Sigmoid colon (tissue), 7 donors: Measurements from ENCODE around the gene ZP2. TPM values are rescaled to one million over a fixed set of nuclear protein-coding genes. Genes with fewer than 3 reads are reported as not detected.

Source experiments
- DNase-seq: peaks from one replicate; pipeline ENCODE4 v3.0.0-alpha.2; 2019
- H3K27ac ChIP-seq, 4 donors: fragments of 200-600 bp; sonication (generic); one replicate each; pipeline ENCODE4 v1.5.1; 2016 to 2019; ENCODE audit warnings: mild to moderate bottlenecking in 1 of 4
- H3K27me3 ChIP-seq, 3 donors: fragments of 200-600 bp; sonication (generic); one replicate each; pipeline ENCODE4 v1.5.1; 2019; ENCODE audit warnings: mild to moderate bottlenecking in 1 of 3
- H3K36me3 ChIP-seq, 4 donors: fragments of 200-600 bp; sonication (generic); one replicate each; pipeline ENCODE4 v1.5.1; 2016 to 2019
- H3K4me1 ChIP-seq, 4 donors: fragments of 200-600 bp; sonication (generic); one replicate each; pipeline ENCODE4 v1.5.1; 2017 to 2019
- H3K4me3 ChIP-seq, 4 donors: fragments of 200-600 bp; sonication (generic); one replicate each; pipeline ENCODE4 v1.5.1; 2017 to 2019; ENCODE audit warnings: mild to moderate bottlenecking in 2 of 4, moderate library complexity in 1 of 4
- H3K9me3 ChIP-seq, 4 donors: fragments of 200-600 bp in 3 of 4; sonication (generic) in 3 of 4; one replicate each; pipeline versions ENCODE4 v1.5.1 to v1.6.1; 2013 to 2019
- EP300 ChIP-seq, 4 donors: sonication (generic); formaldehyde crosslinking; IDR thresholded peaks; one replicate each; pipeline ENCODE4 v1.6.1; 2017; ENCODE audit warnings: antibody characterized with exemption in 4 of 4
- POLR2A ChIP-seq, 2 donors: fragments of 450-650 bp; IDR thresholded peaks; one replicate each; pipeline ENCODE4 v1.6.1; 2016; ENCODE audit warnings: antibody characterized with exemption in 2 of 2, mild to moderate bottlenecking in 2 of 2, moderate library complexity in 2 of 2
- POLR2AphosphoS5 ChIP-seq, 4 donors: sonication (generic); formaldehyde crosslinking; IDR thresholded peaks; one replicate each; pipeline ENCODE4 v1.6.1; 2017; ENCODE audit warnings: antibody characterized with exemption in 4 of 4
- WGBS, 2 donors: extraction: QIAGEN DNeasy Blood & Tissue Kit; methylation state at CpG; one replicate each; pipeline ENCODE4 v1.1.7; 2013; 5-methylcytosine and 5-hydroxymethylcytosine counted together
- intact Hi-C: fragments of 100-400 bp; cut with DNase I; formaldehyde crosslinking; loops from one replicate; pipeline ENCODE4 v1.15.1; 2023
- polyA plus RNA-seq, 3 donors: library from polyadenylated mRNA; stranded (reverse); fragments of 200-250 nt; gene quantifications; one replicate each; pipeline ENCODE4 v1.2.3, GENCODE V29; 2013
- total RNA-seq, 4 donors: library from RNA; depleted of rRNA; stranded (reverse); fragments of >200 nt; gene quantifications; one replicate each; pipeline ENCODE4 v1.1.0, GENCODE V29; 2016
- TF ChIP-seq, protein P1 (sequence below), 4 experiments: fragments of 450-650 bp in 3 of 4; fragments of 200-600 bp in 1 of 4; IDR thresholded peaks; one replicate each; pipeline ENCODE4 v1.5.1; 2016 to 2019; ENCODE audit warnings: antibody characterized with exemption in 4 of 4, mild to moderate bottlenecking in 3 of 4, moderate library complexity in 2 of 4
- donor health status: healthy with polysubstance abuse.
- donor health status: Bipolar disorder and iron deficiency.
- donor health status: healthy.

The ZP2 gene
- total and polyA plus RNA-seq, 7 donors = 0.03 TPM; not detected in 6

DNA sequence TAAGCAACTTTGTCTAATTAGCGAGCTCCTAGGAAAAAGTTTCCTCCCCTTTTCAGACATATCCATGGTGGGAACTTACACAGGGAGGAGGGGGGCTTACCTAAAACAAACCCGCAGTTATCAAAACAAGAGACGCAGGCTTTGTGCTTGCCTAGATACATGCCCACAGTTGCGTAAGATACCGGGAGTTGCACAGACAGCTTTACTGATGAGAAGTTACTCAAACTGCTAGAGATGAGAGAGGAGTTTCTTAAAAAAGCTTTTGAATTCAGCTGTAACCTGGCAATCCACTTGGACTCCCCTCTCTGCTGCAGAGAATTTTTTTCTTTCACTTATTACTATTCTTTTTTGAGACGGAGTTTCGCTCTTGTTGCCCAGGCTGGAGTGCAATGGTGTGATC is 6.8 kb upstream of the ZP2 start:
- Histone ChIP-seq H3K4me3 (no peak overlapping the region), H3K9me3 (no peaks in the 10 kb centered on the region), H3K27me3 (peaks cover 0 to 6% (median 0%) of the 10 kb centered on the region in 3 donors), H3K4me1 (no peaks in the 10 kb centered on the region), H3K27ac (no peak overlapping the region), H3K36me3 (no peaks in the 10 kb centered on the region)
- TF ChIP-seq, protein P1, sequence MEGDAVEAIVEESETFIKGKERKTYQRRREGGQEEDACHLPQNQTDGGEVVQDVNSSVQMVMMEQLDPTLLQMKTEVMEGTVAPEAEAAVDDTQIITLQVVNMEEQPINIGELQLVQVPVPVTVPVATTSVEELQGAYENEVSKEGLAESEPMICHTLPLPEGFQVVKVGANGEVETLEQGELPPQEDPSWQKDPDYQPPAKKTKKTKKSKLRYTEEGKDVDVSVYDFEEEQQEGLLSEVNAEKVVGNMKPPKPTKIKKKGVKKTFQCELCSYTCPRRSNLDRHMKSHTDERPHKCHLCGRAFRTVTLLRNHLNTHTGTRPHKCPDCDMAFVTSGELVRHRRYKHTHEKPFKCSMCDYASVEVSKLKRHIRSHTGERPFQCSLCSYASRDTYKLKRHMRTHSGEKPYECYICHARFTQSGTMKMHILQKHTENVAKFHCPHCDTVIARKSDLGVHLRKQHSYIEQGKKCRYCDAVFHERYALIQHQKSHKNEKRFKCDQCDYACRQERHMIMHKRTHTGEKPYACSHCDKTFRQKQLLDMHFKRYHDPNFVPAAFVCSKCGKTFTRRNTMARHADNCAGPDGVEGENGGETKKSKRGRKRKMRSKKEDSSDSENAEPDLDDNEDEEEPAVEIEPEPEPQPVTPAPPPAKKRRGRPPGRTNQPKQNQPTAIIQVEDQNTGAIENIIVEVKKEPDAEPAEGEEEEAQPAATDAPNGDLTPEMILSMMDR (IDR thresholded peaks at IDR 0.05) = no peak
- no peak for TF ChIP-seq POLR2A (IDR thresholded peaks at IDR 0.05)
- no peak for TF ChIP-seq EP300 (IDR thresholded peaks at IDR 0.05)
- 73 to 84% methylated on average over 7 of the region's 7 CpGs for WGBS, 2 donors
- no peak for DNase-seq
- intact Hi-C loops = no loop called here

GRCh38 chr16:21217121-21217520 is 5.7 kb upstream of the ZP2 start:
- WGBS, 2 donors = 79 to 93% methylated on average over 2 of the region's 2 CpGs
- H3K4me1 ChIP-seq = no peaks in the 10 kb centered on the region
- H3K36me3 ChIP-seq = no peaks in the 10 kb centered on the region
- no peak overlapping the region for H3K27ac ChIP-seq
- intact Hi-C loops = no loop called here
- no peaks in the 10 kb centered on the region for H3K9me3 ChIP-seq
- H3K4me3 ChIP-seq = no peak overlapping the region
- TF ChIP-seq EP300 (IDR thresholded peaks at IDR 0.05) (no peak), POLR2AphosphoS5 (IDR thresholded peaks at IDR 0.05) (no peak), POLR2A (IDR thresholded peaks at IDR 0.05) (no peak)
- TF ChIP-seq, protein P1 (IDR thresholded peaks at IDR 0.05) = no peak
- no peak for DNase-seq
- peaks cover 0 to 6% (median 0%) of the 10 kb centered on the region in 3 donors for H3K27me3 ChIP-seq

DNA sequence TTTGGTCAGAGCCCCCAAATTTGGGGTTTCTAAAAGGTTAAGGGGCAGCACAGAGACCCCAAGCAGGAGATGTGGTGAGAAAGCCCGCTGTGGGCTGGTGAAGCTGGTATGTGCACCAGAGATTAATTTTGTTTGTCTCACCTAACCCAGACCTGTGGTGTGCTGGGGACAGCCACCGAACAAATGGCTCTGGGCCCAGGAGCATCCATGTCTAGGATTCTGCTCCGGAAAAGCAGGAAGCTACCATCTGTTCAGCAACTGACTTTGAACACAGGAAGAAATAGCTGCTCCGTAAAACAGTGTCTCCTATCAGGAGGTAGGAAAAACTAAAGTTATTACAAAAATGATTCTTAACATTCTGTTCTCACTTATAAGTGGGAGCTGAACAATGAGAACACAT is 2.7 kb upstream of the ZP2 start:
- no peaks in the 10 kb centered on the region for H3K36me3 ChIP-seq
- H3K4me3 ChIP-seq = no peak overlapping the region
- H3K27ac ChIP-seq = no peak overlapping the region
- H3K9me3 ChIP-seq = no peaks in the 10 kb centered on the region
- intact Hi-C loops = no loop called here
- 84 to 90% methylated on average over 4 of the region's 4 CpGs for WGBS, 2 donors
- DNase-seq = no peak
- H3K27me3 ChIP-seq = no peaks in the 10 kb centered on the region
- H3K4me1 ChIP-seq = no peaks in the 10 kb centered on the region
- TF ChIP-seq POLR2A (IDR thresholded peaks at IDR 0.05) (no peak), EP300 (IDR thresholded peaks at IDR 0.05) (no peak), POLR2AphosphoS5 (IDR thresholded peaks at IDR 0.05) (no peak)
- TF ChIP-seq, protein P1 (IDR thresholded peaks at IDR 0.05) = no peak

DNA sequence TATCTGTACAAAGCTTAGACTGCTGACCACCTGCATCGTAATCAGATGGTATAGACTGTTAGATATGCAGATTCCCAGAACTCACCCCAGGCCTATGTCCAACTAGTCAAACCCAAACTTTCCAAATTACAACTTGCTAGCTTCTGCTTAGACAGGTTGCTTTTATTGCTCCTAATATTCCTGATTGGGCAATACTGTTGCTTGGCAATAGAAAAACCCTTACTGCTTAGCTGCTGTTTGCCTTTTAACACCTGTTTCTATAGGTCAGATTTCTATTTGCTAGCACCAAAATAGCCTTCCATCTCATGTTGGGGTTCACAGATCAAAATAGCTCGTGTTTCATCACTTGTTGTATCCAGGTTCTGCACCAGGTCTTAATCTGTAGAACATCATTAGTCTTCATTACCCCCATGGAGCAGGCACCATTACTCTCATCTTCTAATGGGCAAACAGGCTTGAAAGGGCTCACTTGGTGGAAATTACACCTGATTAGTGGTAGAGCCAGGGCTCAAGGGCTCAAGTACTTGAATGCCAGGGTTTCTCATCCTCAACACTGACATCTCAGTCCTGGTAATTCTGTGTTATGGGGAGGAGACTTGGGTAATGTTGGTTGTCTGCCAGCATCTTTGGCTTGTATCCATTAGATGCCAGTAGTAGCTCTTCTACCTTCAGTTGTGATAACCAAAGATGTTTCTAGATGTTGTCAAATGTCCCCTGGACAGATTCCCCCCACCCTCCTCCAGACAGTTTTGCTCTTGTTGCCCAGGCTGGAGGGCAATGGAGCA is 2.7 kb downstream of the ZP2 start:
- 47 to 64% methylated on average over 2 of the region's 2 CpGs for WGBS, 2 donors
- intact Hi-C loops = no loop called here
- Histone ChIP-seq H3K9me3 (no peaks in the 10 kb centered on the region), H3K4me1 (no peaks in the 10 kb centered on the region), H3K27me3 (no peaks in the 10 kb centered on the region), H3K27ac (no peak overlapping the region), H3K4me3 (no peak overlapping the region), H3K36me3 (no peaks in the 10 kb centered on the region)
- DNase-seq = no peak
- TF ChIP-seq POLR2A (IDR thresholded peaks at IDR 0.05) (no peak), POLR2AphosphoS5 (IDR thresholded peaks at IDR 0.05) (no peak), EP300 (IDR thresholded peaks at IDR 0.05) (no peak)
- TF ChIP-seq, protein P1 (IDR thresholded peaks at IDR 0.05) = no peak

DNA sequence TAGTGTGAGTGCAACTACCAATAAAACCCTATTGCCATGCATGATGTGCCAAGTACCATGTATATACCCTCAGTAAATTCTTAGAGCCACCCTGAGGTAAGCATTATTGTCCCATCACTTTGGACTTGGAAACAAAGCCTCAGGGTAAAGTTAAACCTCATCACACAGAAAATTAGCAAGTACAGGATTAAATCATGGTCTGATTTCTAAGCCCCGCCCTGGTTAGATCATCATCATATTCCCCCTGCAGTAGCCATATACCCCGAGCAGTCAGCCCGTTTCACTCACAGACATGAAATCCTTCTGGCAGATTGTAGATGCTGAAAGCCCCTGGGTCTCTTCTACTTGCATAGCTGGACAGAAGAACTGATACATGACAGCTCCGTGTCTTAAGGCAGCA is 4.8 kb downstream of the ZP2 start:
- Histone ChIP-seq H3K27ac (no peak overlapping the region), H3K4me1 (no peaks in the 10 kb centered on the region), H3K27me3 (no peaks in the 10 kb centered on the region), H3K9me3 (no peaks in the 10 kb centered on the region), H3K36me3 (no peaks in the 10 kb centered on the region), H3K4me3 (no peak overlapping the region)
- WGBS, 2 donors = 92 to 94% methylated on average over 4 of the region's 4 CpGs
- intact Hi-C loops = no loop called here
- DNase-seq = no peak
- TF ChIP-seq POLR2AphosphoS5 (IDR thresholded peaks at IDR 0.05) (no peak), EP300 (IDR thresholded peaks at IDR 0.05) (no peak), POLR2A (IDR thresholded peaks at IDR 0.05) (no peak)
- TF ChIP-seq, protein P1 (IDR thresholded peaks at IDR 0.05) = no peak
